Mesenchymal stem cell (in vitro differentiated cells and primary cell): ENCODE measurements around the gene GPR137B.

Experiments used
- DNase-seq: peaks from one replicate; pipeline ENCODE4 v3.0.0-alpha.2; 2013
- H2AFZ ChIP-seq: one replicate; pipeline ENCODE4 v1.6.1; 2013; ENCODE audit warnings: low read depth, mild to moderate bottlenecking, control low read depth, inconsistent platforms, low read length, moderate library complexity
- H2AK5ac ChIP-seq: 2 replicates; pipeline ENCODE4 v1.6.1; 2013; ENCODE audit warnings: low read length, moderate library complexity, mild to moderate bottlenecking, inconsistent platforms; ENCODE audit not compliant: severe bottlenecking
- H2BK120ac ChIP-seq: one replicate; pipeline ENCODE4 v1.6.1; 2013; ENCODE audit warnings: low read depth, mild to moderate bottlenecking, inconsistent platforms, low read length, moderate library complexity
- H2BK12ac ChIP-seq, 2 experiments: one replicate each; pipeline ENCODE4 v1.6.1; 2013; ENCODE audit warnings: inconsistent platforms in 2 of 2, low read length in 2 of 2, mild to moderate bottlenecking in 2 of 2, moderate library complexity in 2 of 2, control low read depth in 1 of 2
- H2BK15ac ChIP-seq: one replicate; pipeline ENCODE4 v1.6.1; 2013; ENCODE audit warnings: mild to moderate bottlenecking, low read depth, inconsistent platforms; ENCODE audit not compliant: poor library complexity, severe bottlenecking
- H2BK5ac ChIP-seq: 2 replicates; pipeline ENCODE4 v1.6.1; 2013; ENCODE audit warnings: low read depth, mild to moderate bottlenecking, low read length, control low read depth, inconsistent platforms; ENCODE audit not compliant: poor library complexity, severe bottlenecking
- H3K14ac ChIP-seq, 2 experiments: one replicate each; pipeline ENCODE4 v1.6.1; 2013; ENCODE audit warnings: inconsistent platforms in 2 of 2, low read length in 2 of 2, control low read depth in 1 of 2, mild to moderate bottlenecking in 1 of 2, moderate library complexity in 1 of 2
- H3K18ac ChIP-seq, 2 experiments: one replicate each; pipeline ENCODE4 v1.6.1; 2013; ENCODE audit warnings: inconsistent platforms in 2 of 2, low read length in 2 of 2, control low read depth in 1 of 2, low read depth in 1 of 2, mild to moderate bottlenecking in 1 of 2
- H3K23ac ChIP-seq, 2 experiments: one replicate each; pipeline ENCODE4 v1.6.1; 2013; ENCODE audit warnings: inconsistent platforms in 2 of 2, low read length in 2 of 2, mild to moderate bottlenecking in 2 of 2, moderate library complexity in 2 of 2, control low read depth in 1 of 2
- H3K27ac ChIP-seq: 2 replicates; pipeline ENCODE4 v1.5.1; 2013; ENCODE audit warnings: mild to moderate bottlenecking, moderate library complexity, low read length, control low read depth, inconsistent platforms; ENCODE audit not compliant: poor library complexity, severe bottlenecking
- H3K27me3 ChIP-seq, 2 experiments: 2 replicates each; pipeline versions ENCODE4 v1.6.1 to v1.7.0; 2013; ENCODE audit warnings: low read length in 2 of 2, mild to moderate bottlenecking in 2 of 2, moderate library complexity in 2 of 2, control low read depth in 1 of 2, inconsistent platforms in 1 of 2; ENCODE audit not compliant: control insufficient read depth in 1 of 2, insufficient read depth in 1 of 2
- H3K36me3 ChIP-seq, 2 experiments: 2 replicates each; pipeline versions ENCODE4 v1.6.1 to v1.7.0; 2013; ENCODE audit warnings: low read length in 2 of 2, control low read depth in 1 of 2, inconsistent platforms in 1 of 2, low read depth in 1 of 2, mild to moderate bottlenecking in 1 of 2; ENCODE audit not compliant: insufficient read depth in 2 of 2, control insufficient read depth in 1 of 2
- H3K4ac ChIP-seq, 2 experiments: one replicate each; pipeline ENCODE4 v1.6.1; 2013; ENCODE audit warnings: inconsistent platforms in 2 of 2, low read length in 2 of 2, mild to moderate bottlenecking in 2 of 2, moderate library complexity in 2 of 2, control low read depth in 1 of 2, low read depth in 1 of 2
- H3K4me1 ChIP-seq: 2 replicates; pipeline ENCODE4 v1.6.1; 2013; ENCODE audit warnings: low read depth, low read length, control low read depth; ENCODE audit not compliant: control insufficient read depth, insufficient read depth
- H3K4me2 ChIP-seq: 2 replicates; pipeline ENCODE4 v1.6.1; 2013; ENCODE audit warnings: low read length, mild to moderate bottlenecking, inconsistent platforms; ENCODE audit not compliant: poor library complexity, severe bottlenecking
- H3K4me3 ChIP-seq, 2 experiments: 2 replicates each; pipeline versions ENCODE4 v1.5.1 to v1.7.0; 2013; ENCODE audit warnings: low read length in 2 of 2, mild to moderate bottlenecking in 2 of 2, control low read depth in 1 of 2, low read depth in 1 of 2; ENCODE audit not compliant: insufficient read depth in 1 of 2
- H3K79me1 ChIP-seq: replicated peaks from 2 replicates; pipeline ENCODE4 v1.6.1; 2013; ENCODE audit warnings: mild to moderate bottlenecking, control low read depth, low read length, inconsistent platforms; ENCODE audit not compliant: poor library complexity, severe bottlenecking
- H3K9ac ChIP-seq: 2 replicates; pipeline ENCODE4 v1.7.0; 2013; ENCODE audit warnings: mild to moderate bottlenecking, low read length, moderate library complexity
- H3K9me3 ChIP-seq: 2 replicates; pipeline ENCODE4 v1.7.0; 2013; ENCODE audit warnings: mild to moderate bottlenecking, low read length; ENCODE audit not compliant: control insufficient read depth
- H4K8ac ChIP-seq: one replicate; pipeline ENCODE4 v1.6.1; 2013; ENCODE audit warnings: inconsistent platforms, mild to moderate bottlenecking, low read length, moderate library complexity
- H4K91ac ChIP-seq: one replicate; pipeline ENCODE4 v1.6.1; 2013; ENCODE audit warnings: mild to moderate bottlenecking, low read length, inconsistent platforms
- WGBS: methylation state at CpG from one replicate; pipeline ENCODE4 v1.1.7; 2013; ENCODE audit warnings: mixed read lengths; 5-methylcytosine and 5-hydroxymethylcytosine counted together

The GPR137B gene

DNA sequence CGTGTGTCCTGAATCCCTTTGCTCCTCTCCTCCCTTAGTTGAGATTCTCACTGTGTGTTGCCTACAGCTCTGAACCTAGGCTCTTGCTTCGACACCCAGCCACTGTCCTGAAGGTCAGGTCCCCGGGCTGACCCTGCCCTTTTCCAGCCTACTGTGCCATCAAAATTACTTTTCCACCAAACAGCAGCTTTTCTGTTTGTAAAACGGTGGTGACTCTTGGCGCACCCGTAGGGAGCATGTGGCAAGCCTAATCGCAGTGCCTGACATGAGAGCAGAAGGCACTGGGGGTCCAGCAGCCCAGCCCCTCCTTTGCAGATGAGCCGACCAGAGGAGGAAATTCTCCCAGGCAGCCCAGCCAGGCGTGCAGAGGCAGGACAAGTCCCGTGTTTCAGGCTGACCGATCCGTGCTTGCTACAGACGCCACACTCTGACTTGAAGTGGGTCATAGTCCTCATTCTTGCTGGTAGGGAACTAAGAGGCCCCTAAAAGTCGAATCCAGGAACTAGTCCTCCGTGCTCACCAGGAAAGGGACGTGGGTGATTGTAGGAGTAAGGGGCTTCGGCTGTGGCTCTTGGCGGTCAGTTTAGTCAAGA is 6.8 kb downstream of the GPR137B start:
- no peak overlapping the region for H3K27ac ChIP-seq
- no peak overlapping the region for H3K4me3 ChIP-seq
- H2BK12ac ChIP-seq: no peak overlapping the region
- H3K79me1 ChIP-seq: peaks cover 48% of the 10 kb centered on the region
- no peak overlapping the region for H2BK120ac ChIP-seq
- no peaks in the 10 kb centered on the region for H3K9me3 ChIP-seq
- H2BK5ac ChIP-seq: no peak overlapping the region
- H2BK15ac ChIP-seq: no peak overlapping the region
- H3K9ac ChIP-seq: no peak overlapping the region
- no peak overlapping the region for H4K8ac ChIP-seq
- H4K91ac ChIP-seq: no peak overlapping the region
- H3K14ac ChIP-seq: no peak overlapping the region
- no peak for DNase-seq
- peaks cover 30% of the 10 kb centered on the region for H3K4me1 ChIP-seq
- WGBS: 76% methylated on average over 18 of the region's 18 CpGs
- no peak overlapping the region for H3K4ac ChIP-seq
- H3K4me2 ChIP-seq: no peak overlapping the region
- H3K18ac ChIP-seq: no peak overlapping the region
- H3K36me3 ChIP-seq: peaks cover 2 to 21% of the 10 kb centered on the region in 2 experiments
- H3K27me3 ChIP-seq: no peaks in the 10 kb centered on the region
- H2AK5ac ChIP-seq: no peak overlapping the region
- H3K23ac ChIP-seq: no peak overlapping the region
- H2AFZ ChIP-seq: no peak overlapping the region

- Histone ChIP-seq H4K8ac (no peak overlapping the region), H2BK15ac (no peak overlapping the region), H3K23ac (peak overlapping the region in 1 of 2 experiments; percentile 56), H2BK5ac (no peak overlapping the region), H2AK5ac (no peak overlapping the region), H3K4me2 (no peak overlapping the region), H3K4ac (no peak overlapping the region), H3K9ac (no peak overlapping the region), H3K27ac (no peak overlapping the region), H3K36me3 (peaks cover 2 to 25% of the 10 kb centered on the region in 2 experiments), H3K27me3 (no peaks in the 10 kb centered on the region), H3K9me3 (no peaks in the 10 kb centered on the region), H4K91ac (no peak overlapping the region), H3K14ac (peak overlapping the region in 1 of 2 experiments; percentile 69), H3K18ac (no peak overlapping the region), H3K79me1 (peaks cover 51% of the 10 kb centered on the region), H2AFZ (no peak overlapping the region), H3K4me1 (peaks cover 26% of the 10 kb centered on the region), H2BK120ac (no peak overlapping the region), H2BK12ac (no peak overlapping the region), H3K4me3 (no peak overlapping the region)
- WGBS: 95% methylated on average over 10 of the region's 10 CpGs
- DNase-seq: no peak
These were observed 7.4 kb downstream of the GPR137B start for GRCh38 chr1:236149696-236150228.

- 83% methylated on average over 19 of the region's 19 CpGs for WGBS
- no peak overlapping the region for H4K91ac ChIP-seq
- H2BK15ac ChIP-seq: no peak overlapping the region
- H3K4ac ChIP-seq: no peak overlapping the region
- no peak overlapping the region for H4K8ac ChIP-seq
- H3K18ac ChIP-seq: no peak overlapping the region
- H3K9me3 ChIP-seq: no peaks in the 10 kb centered on the region
- H3K9ac ChIP-seq: no peak overlapping the region
- H2BK5ac ChIP-seq: no peak overlapping the region
- H3K79me1 ChIP-seq: peaks cover 54% of the 10 kb centered on the region
- no peak overlapping the region for H2AFZ ChIP-seq
- peaks cover 23% of the 10 kb centered on the region for H3K4me1 ChIP-seq
- H3K14ac ChIP-seq: no peak overlapping the region
- no peak overlapping the region for H2AK5ac ChIP-seq
- no peak overlapping the region for H3K27ac ChIP-seq
- H2BK120ac ChIP-seq: no peak overlapping the region
- H3K4me3 ChIP-seq: no peak overlapping the region
- DNase-seq: no peak
- no peak overlapping the region for H3K4me2 ChIP-seq
- no peaks in the 10 kb centered on the region for H3K27me3 ChIP-seq
- no peak overlapping the region for H3K23ac ChIP-seq
- peaks cover 2 to 29% of the 10 kb centered on the region in 2 experiments for H3K36me3 ChIP-seq
- H2BK12ac ChIP-seq: no peak overlapping the region
These were observed 8.1 kb downstream of the GPR137B start for GRCh38 chr1:236150311-236150955.

- no peaks in the 10 kb centered on the region for H3K27me3 ChIP-seq
- H3K4me3 ChIP-seq: no peak overlapping the region
- peaks cover 58% of the 10 kb centered on the region for H3K79me1 ChIP-seq
- H2AK5ac ChIP-seq: no peak overlapping the region
- no peak overlapping the region for H3K18ac ChIP-seq
- no peaks in the 10 kb centered on the region for H3K9me3 ChIP-seq
- H2BK12ac ChIP-seq: no peak overlapping the region
- no peak overlapping the region for H3K27ac ChIP-seq
- H3K4me1 ChIP-seq: peaks cover 25% of the 10 kb centered on the region
- DNase-seq: no peak
- H2BK5ac ChIP-seq: no peak overlapping the region
- H4K8ac ChIP-seq: no peak overlapping the region
- H3K36me3 ChIP-seq: peaks cover 2 to 34% of the 10 kb centered on the region in 2 experiments
- no peak overlapping the region for H2BK15ac ChIP-seq
- H2AFZ ChIP-seq: no peak overlapping the region
- H4K91ac ChIP-seq: no peak overlapping the region
- WGBS: 53% methylated on average over 4 of the region's 5 CpGs
- H3K14ac ChIP-seq: no peak overlapping the region
- H3K23ac ChIP-seq: no peak overlapping the region
- no peak overlapping the region for H3K9ac ChIP-seq
- H3K4me2 ChIP-seq: no peak overlapping the region
- no peak overlapping the region for H3K4ac ChIP-seq
- H2BK120ac ChIP-seq: no peak overlapping the region
These were observed 8.6 kb downstream of the GPR137B start for GRCh38 chr1:236150986-236151385.
